Smooth muscle cell (in vitro differentiated cells): Measurements from ENCODE around the gene FBXO48. TPM values are rescaled to one million over a fixed set of nuclear protein-coding genes. Genes with fewer than 3 reads are reported as not detected.

Experiments
- DNase-seq: peaks from one replicate; lab custom pipeline; 2025; ENCODE audit not compliant: unreplicated experiment; lab: John Stamatoyannopoulos, UW
- H2AFZ ChIP-seq: fragments of 200-600 bp; sonication (generic); 2 replicates; pipeline ENCODE4 v1.6.0; 2016; ENCODE audit warnings: antibody characterized with exemption, low read depth, mild to moderate bottlenecking
- H3F3A ChIP-seq: fragments of 200-600 bp; sonication (generic); 2 replicates; pipeline ENCODE4 v1.6.0; 2017; ENCODE audit warnings: antibody characterized with exemption, low read depth
- H3K27ac ChIP-seq: fragments of 200-600 bp; sonication (generic); 2 replicates; pipeline ENCODE4 v1.5.1; 2016; ENCODE audit warnings: low read depth, mild to moderate bottlenecking
- H3K27me3 ChIP-seq: fragments of 200-600 bp; sonication (generic); 2 replicates; pipeline ENCODE4 v1.6.1; 2016; ENCODE audit warnings: low read depth, mild to moderate bottlenecking
- H3K36me3 ChIP-seq: fragments of 200-600 bp; sonication (generic); 2 replicates; pipeline ENCODE4 v1.5.1; 2016; ENCODE audit warnings: low read depth
- H3K4me1 ChIP-seq: fragments of 200-600 bp; sonication (generic); 2 replicates; pipeline ENCODE4 v1.5.1; 2016; ENCODE audit warnings: low read depth
- H3K4me2 ChIP-seq: fragments of 200-600 bp; sonication (generic); 2 replicates; pipeline ENCODE4 v1.6.0; 2016; ENCODE audit warnings: mild to moderate bottlenecking
- H3K4me3 ChIP-seq: fragments of 200-600 bp; sonication (generic); 2 replicates; pipeline ENCODE4 v1.5.1; 2016; ENCODE audit warnings: mild to moderate bottlenecking
- H3K79me2 ChIP-seq: fragments of 200-600 bp; sonication (generic); 2 replicates; pipeline ENCODE4 v1.6.0; 2016; ENCODE audit warnings: low read depth, mild to moderate bottlenecking
- H3K9ac ChIP-seq: fragments of 200-600 bp; sonication (generic); 2 replicates; pipeline ENCODE4 v1.6.0; 2016; ENCODE audit warnings: low read depth
- H3K9me3 ChIP-seq: fragments of 200-600 bp; sonication (generic); replicated peaks from 2 replicates; pipeline ENCODE4 v1.5.1; 2016; ENCODE audit warnings: low read depth
- H4K20me1 ChIP-seq: fragments of 200-600 bp; sonication (generic); 2 replicates; pipeline ENCODE4 v1.6.0; 2016; ENCODE audit warnings: low read depth
- CTCF ChIP-seq: fragments of 200-600 bp; sonication (generic); IDR thresholded peaks from 2 replicates; pipeline ENCODE4 v1.5.1; 2017; ENCODE audit warnings: borderline replicate concordance, mild to moderate bottlenecking, antibody characterized with exemption; ENCODE audit not compliant: insufficient read depth, poor library complexity, severe bottlenecking
- WGBS: methylation state at CpG from one replicate; pipeline ENCODE4 v1.1.7; 2016; ENCODE audit warnings: low lambda C conversion rate; 5-methylcytosine and 5-hydroxymethylcytosine counted together
- polyA plus RNA-seq: library from polyadenylated mRNA; unstranded; fragments of >200 nt; fragmentation: Nextera tagmentation; extraction: Ambion mirVana; gene quantifications from 2 replicates; pipeline ENCODE4 v1.2.1, GENCODE V29; 2016
- total RNA-seq: library from RNA; depleted of rRNA; stranded (reverse); fragments of >200 nt; gene quantifications from 2 replicates; pipeline ENCODE4 v1.2.3, GENCODE V29; 2014

Gene FBXO48
- total and polyA plus RNA-seq, 2 experiments from 2014 or later: 0.42 to 0.81 TPM

- peak; percentile 81 for TF ChIP-seq CTCF
- no peak overlapping the region for H3K4me2 ChIP-seq
- no peak overlapping the region for H2AFZ ChIP-seq
- peaks cover 9% of the 10 kb centered on the region for H3F3A ChIP-seq
- no peak overlapping the region for H3K9ac ChIP-seq
- no peak overlapping the region for H3K4me3 ChIP-seq
- no peaks in the 10 kb centered on the region for H3K27me3 ChIP-seq
- H4K20me1 ChIP-seq: no peaks in the 10 kb centered on the region
- H3K4me1 ChIP-seq: peaks cover 5% of the 10 kb centered on the region
- H3K79me2 ChIP-seq: peaks cover 6% of the 10 kb centered on the region
- H3K36me3 ChIP-seq: no peaks in the 10 kb centered on the region
- DNase-seq: no peak
- H3K27ac ChIP-seq: no peak overlapping the region
- no peaks in the 10 kb centered on the region for H3K9me3 ChIP-seq
- 18% methylated on average over 1 of the region's 1 CpG for WGBS
These were observed 3.7 kb downstream of the FBXO48 start for GRCh38 chr2:68463287-68463877.

- Histone ChIP-seq H3F3A (no peaks in the 10 kb centered on the region), H3K4me1 (no peaks in the 10 kb centered on the region), H3K27ac (no peak overlapping the region), H3K4me2 (peak overlapping the region; percentile 39), H4K20me1 (no peaks in the 10 kb centered on the region), H3K79me2 (no peaks in the 10 kb centered on the region), H3K4me3 (no peak overlapping the region), H3K27me3 (no peaks in the 10 kb centered on the region), H3K9me3 (no peaks in the 10 kb centered on the region), H2AFZ (no peak overlapping the region), H3K36me3 (no peaks in the 10 kb centered on the region), H3K9ac (no peak overlapping the region)
- no peak for TF ChIP-seq CTCF
- 55% methylated on average over 1 of the region's 1 CpG for WGBS
- DNase-seq: no peak
These were observed 8.1 kb downstream of the FBXO48 start for GRCh38 chr2:68458981-68459380.

- no peaks in the 10 kb centered on the region for H3K9me3 ChIP-seq
- no peaks in the 10 kb centered on the region for H3K4me1 ChIP-seq
- H3K27ac ChIP-seq: no peak overlapping the region
- H3F3A ChIP-seq: no peaks in the 10 kb centered on the region
- no peak overlapping the region for H3K9ac ChIP-seq
- WGBS: 82% methylated on average over 4 of the region's 4 CpGs
- H2AFZ ChIP-seq: no peak overlapping the region
- TF ChIP-seq CTCF: no peak
- H4K20me1 ChIP-seq: no peaks in the 10 kb centered on the region
- no peaks in the 10 kb centered on the region for H3K27me3 ChIP-seq
- no peak for DNase-seq
- H3K4me3 ChIP-seq: no peak overlapping the region
- no peaks in the 10 kb centered on the region for H3K36me3 ChIP-seq
- H3K79me2 ChIP-seq: no peaks in the 10 kb centered on the region
- no peak overlapping the region for H3K4me2 ChIP-seq
These were observed 10.9 kb downstream of the FBXO48 start for GRCh38 chr2:68456198-68456597.

GRCh38 chr2:68454719-68455118, 12.4 kb downstream of the FBXO48 start:
- no peak for DNase-seq
- Histone ChIP-seq H4K20me1 (no peaks in the 10 kb centered on the region), H3K4me3 (no peak overlapping the region), H3K36me3 (no peaks in the 10 kb centered on the region), H3K79me2 (no peaks in the 10 kb centered on the region), H3F3A (no peaks in the 10 kb centered on the region), H3K27me3 (no peaks in the 10 kb centered on the region), H2AFZ (no peak overlapping the region), H3K4me2 (no peak overlapping the region), H3K9ac (no peak overlapping the region), H3K27ac (no peak overlapping the region), H3K9me3 (no peaks in the 10 kb centered on the region), H3K4me1 (no peaks in the 10 kb centered on the region)
- 79% methylated on average over 3 of the region's 3 CpGs for WGBS
- TF ChIP-seq CTCF: no peak
